Testis (tissue), 3 donors: ENCODE measurements around the gene FXYD7. TPM values are rescaled to one million over a fixed set of nuclear protein-coding genes. Genes with fewer than 3 reads are reported as not detected.
"Not testable (repeated sequence)": the region's sequence is repeated elsewhere in the genome, so short reads cannot be mapped to it uniquely, and the experiment has no call there.

Experiments used
- DNase-seq: peaks from one replicate; pipeline ENCODE4 v3.0.0-alpha.2; 2019
- H3K27ac ChIP-seq, 2 donors: fragments of 200-600 bp; sonication (generic); one replicate each; pipeline ENCODE4 v1.5.1; 2019
- H3K27me3 ChIP-seq: fragments of 200-600 bp; sonication (generic); one replicate; pipeline ENCODE4 v1.5.1; 2019
- H3K36me3 ChIP-seq: fragments of 200-600 bp; sonication (generic); one replicate; pipeline ENCODE4 v1.5.1; 2017; ENCODE audit warnings: low read depth; ENCODE audit errors: missing control alignments
- H3K4me1 ChIP-seq: fragments of 200-600 bp; sonication (generic); one replicate; pipeline ENCODE4 v1.5.1; 2019
- H3K4me3 ChIP-seq, 2 donors: fragments of 200-600 bp; sonication (generic); one replicate each; pipeline ENCODE4 v1.5.1; 2017 to 2019
- H3K9me3 ChIP-seq: fragments of 200-600 bp; sonication (generic); one replicate; pipeline ENCODE4 v1.5.1; 2017
- CTCF ChIP-seq, 3 experiments: fragments of 450-650 bp in 2 of 3; fragments of 200-600 bp in 1 of 3; sonication (generic) in 1 of 3; IDR thresholded peaks; one replicate each; pipeline ENCODE4 v1.5.1; 2016 to 2019; ENCODE audit warnings: antibody characterized with exemption in 3 of 3, mild to moderate bottlenecking in 2 of 3, moderate library complexity in 1 of 3
- POLR2A ChIP-seq: fragments of 450-650 bp; IDR thresholded peaks from one replicate; pipeline ENCODE4 v1.6.1; 2017; ENCODE audit warnings: antibody characterized with exemption, mild to moderate bottlenecking, moderate library complexity
- WGBS, 2 donors: methylation state at CpG; one replicate each; pipeline ENCODE4 v1.1.5; 2018; 5-methylcytosine and 5-hydroxymethylcytosine counted together
- intact Hi-C: fragments of 100-400 bp; cut with DNase I; formaldehyde crosslinking; loops from one replicate; pipeline ENCODE4 v1.15.1; 2023; ENCODE audit warnings: low total_unique reads
- polyA plus RNA-seq: library from polyadenylated mRNA; stranded (reverse); fragments of 350-450 nt; fragmentation: Illumina TruSeq; extraction: RNeasy Lipid Tissue Mini Kit (QIAGEN cat#74804); gene quantifications from one replicate; pipeline ENCODE4 v1.2.3, GENCODE V29; 2014; ENCODE audit warnings: low read depth, low replicate concordance; ENCODE audit not compliant: insufficient read depth
- total RNA-seq, 2 donors: library from RNA; depleted of rRNA; stranded (reverse); fragments of >200 nt; gene quantifications; one replicate each; pipeline ENCODE4 v1.2.3, GENCODE V29; 2016

Gene FXYD7
- total and polyA plus RNA-seq, 3 donors from 2014 or later: 1.2 to 2.1 TPM; not detected in 1

GRCh38 chr19:35194012-35194984 is 51.2 kb downstream of the FXYD7 start:
- H3K27ac ChIP-seq: no peak overlapping the region
- TF ChIP-seq CTCF (IDR thresholded peaks at IDR 0.05) (no peak), POLR2A (no peak)
- 69 to 71% methylated on average over 7 to 9 of the region's 9 CpGs for WGBS, 2 donors
- H3K36me3 ChIP-seq: no peaks in the 10 kb centered on the region
- no peaks in the 10 kb centered on the region for H3K4me1 ChIP-seq
- intact Hi-C loops: no loop called here
- H3K9me3 ChIP-seq: no peaks in the 10 kb centered on the region
- no peak for DNase-seq
- H3K4me3 ChIP-seq: no peak overlapping the region
- no peaks in the 10 kb centered on the region for H3K27me3 ChIP-seq

GRCh38 chr19:35195830-35196229 is 52.8 kb downstream of the FXYD7 start:
- intact Hi-C loops: no loop called here
- Histone ChIP-seq H3K27ac (no peak overlapping the region), H3K4me1 (no peaks in the 10 kb centered on the region), H3K9me3 (no peaks in the 10 kb centered on the region), H3K27me3 (no peaks in the 10 kb centered on the region), H3K4me3 (no peak overlapping the region), H3K36me3 (no peaks in the 10 kb centered on the region)
- 42 to 58% methylated on average over 2 of the region's 2 CpGs for WGBS, 2 donors
- DNase-seq: no peak
- TF ChIP-seq POLR2A (no peak), CTCF (IDR thresholded peaks at IDR 0.05) (no peak)

- 80 to 97% methylated on average over 6 of the region's 6 CpGs for WGBS, 2 donors
- not testable (repeated sequence) for H3K27me3 ChIP-seq
Measured at GRCh38 chr19:35196861-35197260, 53.8 kb downstream of the FXYD7 start.

GRCh38 chr19:35199481-35199880 is 56.4 kb downstream of the FXYD7 start:
- no peak for DNase-seq
- Histone ChIP-seq H3K4me1 (no peaks in the 10 kb centered on the region), H3K27me3 (no peaks in the 10 kb centered on the region), H3K4me3 (no peak overlapping the region), H3K9me3 (no peaks in the 10 kb centered on the region), H3K36me3 (no peaks in the 10 kb centered on the region), H3K27ac (no peak overlapping the region)
- intact Hi-C loops: no loop called here
- TF ChIP-seq CTCF (IDR thresholded peaks at IDR 0.05): no peak
- no peak for TF ChIP-seq POLR2A
- 60 to 78% methylated on average over 2 of the region's 2 CpGs for WGBS, 2 donors

More at GRCh38 chr19:35196861-35197260, 53.8 kb downstream of the FXYD7 start:
- DNase-seq, H3K36me3 ChIP-seq, H3K9me3 ChIP-seq, H3K4me3 ChIP-seq, intact Hi-C loops, H3K27ac ChIP-seq, H3K4me1 ChIP-seq: not testable (repeated sequence)

- Histone ChIP-seq H3K9me3 (no peaks in the 10 kb centered on the region), H3K4me1 (no peaks in the 10 kb centered on the region), H3K36me3 (no peaks in the 10 kb centered on the region), H3K27me3 (no peaks in the 10 kb centered on the region), H3K27ac (no peak overlapping the region), H3K4me3 (no peak overlapping the region)
- 85 to 86% methylated on average over 4 of the region's 4 CpGs for WGBS, 2 donors
- DNase-seq: no peak
- intact Hi-C loops: no loop called here
- no peak for TF ChIP-seq POLR2A
- TF ChIP-seq CTCF (IDR thresholded peaks at IDR 0.05): no peak
Measured at GRCh38 chr19:35202722-35203688, 60.0 kb downstream of the FXYD7 start.
